Caco-2 (cell line): ENCODE results near the gene TP63. TPM values are rescaled to one million over a fixed set of nuclear protein-coding genes. Genes with fewer than 3 reads are reported as not detected.

Source experiments
- BruUV-seq: library from RNA; stranded (reverse); fragments of 400-500 nt; replicated peaks from 2 replicates; lab custom pipeline; 2021; lab: Mats Ljungman, UMichigan
- CTCF ChIA-PET: fragments of 300-600 bp; sonication (Branson Sonifier 250); formaldehyde crosslinking; loops from one replicate; lab custom pipeline; 2022; ENCODE audit warnings: antibody characterized with exemption; lab: Charles Lee
- POLR2A ChIA-PET: fragments of 300-600 bp; sonication (Branson Sonifier 250); formaldehyde crosslinking; loops from one replicate; lab custom pipeline; 2022; ENCODE audit warnings: antibody characterized with exemption; lab: Charles Lee
- DNase-seq, 2 experiments: peaks; one replicate each; pipeline versions ENCODE4 v3.0.0 to v3.0.0-alpha.2; 2020 to 2022
- H3K27me3 ChIP-seq: replicated peaks from 2 replicates; pipeline ENCODE4 v1.6.0; 2011; ENCODE audit warnings: low read length; ENCODE audit not compliant: control insufficient read depth, insufficient read depth
- H3K36me3 ChIP-seq: 2 replicates; pipeline ENCODE4 v1.5.1; 2011; ENCODE audit warnings: low read length; ENCODE audit not compliant: control insufficient read depth, insufficient read depth
- H3K4me1 ChIP-seq: fragments of 250-450 bp; sonication (Bioruptor Pico); 2 replicates; pipeline ENCODE4 v1.5.1; 2020; ENCODE audit warnings: mild to moderate bottlenecking
- H3K4me3 ChIP-seq: 2 replicates; pipeline ENCODE4 v1.5.1; 2011; ENCODE audit warnings: low read depth, mild to moderate bottlenecking, control low read depth, low read length
- H3K9me3 ChIP-seq: fragments of 250-450 bp; sonication (Bioruptor Pico); 2 replicates; pipeline ENCODE4 v1.5.1; 2020; ENCODE audit warnings: mild to moderate bottlenecking, moderate library complexity
- H3K27ac Mint-ChIP-seq: one replicate; pipeline ENCODE4 v1.8.0; 2022; ENCODE audit warnings: mixed read lengths; ENCODE audit not compliant: unreplicated experiment
- H3K27me3 Mint-ChIP-seq: one replicate; pipeline ENCODE4 v1.8.0; 2022; ENCODE audit warnings: mixed read lengths; ENCODE audit not compliant: insufficient read depth, unreplicated experiment
- H3K36me3 Mint-ChIP-seq: one replicate; pipeline ENCODE4 v1.8.0; 2022; ENCODE audit warnings: mild to moderate bottlenecking, mixed read lengths; ENCODE audit not compliant: insufficient read depth, unreplicated experiment
- H3K4me1 Mint-ChIP-seq: one replicate; pipeline ENCODE4 v1.8.0; 2022; ENCODE audit warnings: low read depth, mixed read lengths; ENCODE audit not compliant: unreplicated experiment
- H3K4me3 Mint-ChIP-seq: one replicate; pipeline ENCODE4 v1.8.0; 2022; ENCODE audit warnings: mild to moderate bottlenecking, moderate library complexity, mixed read lengths; ENCODE audit not compliant: unreplicated experiment
- H3K9me3 Mint-ChIP-seq: one replicate; pipeline ENCODE4 v1.8.0; 2022; ENCODE audit warnings: mixed read lengths; ENCODE audit not compliant: unreplicated experiment
- CTCF ChIP-seq, 2 experiments: fragments of 200-600 bp in 1 of 2; IDR thresholded peaks; 1 replicate in 1 of 2; 2 replicates in 1 of 2; pipeline versions ENCODE4 v1.5.1 to v1.8.0; 2011 to 2022; ENCODE audit warnings: antibody characterized with exemption in 1 of 2, control low read depth in 1 of 2, inconsistent platforms in 1 of 2, low read depth in 1 of 2, low read length in 1 of 2, mild to moderate bottlenecking in 1 of 2, moderate library complexity in 1 of 2; ENCODE audit not compliant: insufficient read depth in 1 of 2, severe bottlenecking in 1 of 2, unreplicated experiment in 1 of 2
- intact Hi-C: fragments of 100-400 bp; cut with micrococcal nuclease; formaldehyde crosslinking; loops from one replicate; pipeline ENCODE4 v1.10.0; 2022; ENCODE audit not compliant: unreplicated experiment
- total RNA-seq: library from RNA; stranded (reverse); gene quantifications from 2 replicates; pipeline ENCODE4 v1.2.3, GENCODE V29; 2022

TP63 gene
- total RNA-seq, 1 experiment from 2014 or later, result 1.2 TPM

GRCh38 chr3:189808246-189809007 is 177.2 kb downstream of the TP63 start:
- no peaks in the 10 kb centered on the region for H3K9me3 Mint-ChIP-seq
- Histone ChIP-seq H3K9me3 (no peaks in the 10 kb centered on the region), H3K36me3 (no peaks in the 10 kb centered on the region), H3K4me3 (no peak overlapping the region), H3K27me3 (no peaks in the 10 kb centered on the region), H3K4me1 (peaks cover 7% of the 10 kb centered on the region)
- BruUV-seq, result no TSS peak
- POLR2A ChIA-PET, result no interaction called here
- no peak overlapping the region for H3K27ac Mint-ChIP-seq
- intact Hi-C loops, result no loop called here
- no peak for TF ChIP-seq CTCF (IDR thresholded peaks at IDR 0.05; ENCODE audit: insufficient read depth in 1 of 2, low read depth in 1 of 2, low read length in 1 of 2, severe bottlenecking in 1 of 2, unreplicated experiment in 1 of 2)
- H3K27me3 Mint-ChIP-seq, result no peaks in the 10 kb centered on the region
- H3K4me3 Mint-ChIP-seq, result no peak overlapping the region
- peaks cover 10% of the 10 kb centered on the region for H3K4me1 Mint-ChIP-seq
- H3K36me3 Mint-ChIP-seq, result no peaks in the 10 kb centered on the region
- no peak for DNase-seq
- CTCF ChIA-PET, result no interaction called here

DNA sequence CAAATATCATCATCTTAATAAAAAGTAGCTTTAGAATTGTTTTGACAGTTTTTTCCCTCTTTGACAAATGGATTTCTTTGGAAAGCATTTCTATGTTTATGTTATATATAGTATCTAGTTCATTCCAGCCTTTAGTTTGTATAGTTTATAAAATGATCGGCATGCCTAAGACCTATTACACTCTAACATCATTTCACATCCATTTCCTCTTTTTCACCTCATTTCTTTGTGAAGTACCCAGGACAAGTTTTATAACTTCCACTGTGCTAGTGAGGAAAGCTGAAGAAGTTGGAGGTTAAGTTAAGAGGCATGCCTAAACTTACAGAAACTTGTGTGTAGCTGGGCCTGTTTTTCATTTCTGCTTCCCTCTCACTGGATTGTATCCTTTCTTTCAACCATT is 178.4 kb downstream of the TP63 start:
- Histone ChIP-seq H3K4me1 (peaks cover 7% of the 10 kb centered on the region), H3K9me3 (no peaks in the 10 kb centered on the region), H3K27me3 (no peaks in the 10 kb centered on the region), H3K36me3 (no peaks in the 10 kb centered on the region), H3K4me3 (no peak overlapping the region)
- Mint-ChIP-seq H3K27ac (no peak overlapping the region), H3K9me3 (no peaks in the 10 kb centered on the region), H3K4me3 (no peak overlapping the region), H3K36me3 (no peaks in the 10 kb centered on the region), H3K27me3 (no peaks in the 10 kb centered on the region), H3K4me1 (peaks cover 10% of the 10 kb centered on the region)
- BruUV-seq, result no TSS peak
- intact Hi-C loops, result no loop called here
- no peak for DNase-seq
- ChIA-PET POLR2A (no interaction called here), CTCF (no interaction called here)
- no peak for TF ChIP-seq CTCF (IDR thresholded peaks at IDR 0.05; ENCODE audit: insufficient read depth in 1 of 2, low read depth in 1 of 2, low read length in 1 of 2, severe bottlenecking in 1 of 2, unreplicated experiment in 1 of 2)

GRCh38 chr3:189812806-189813465 is 181.7 kb downstream of the TP63 start:
- H3K36me3 ChIP-seq, result no peaks in the 10 kb centered on the region
- TF ChIP-seq CTCF (IDR thresholded peaks at IDR 0.05; ENCODE audit: insufficient read depth in 1 of 2, low read depth in 1 of 2, low read length in 1 of 2, severe bottlenecking in 1 of 2, unreplicated experiment in 1 of 2), result no peak
- Mint-ChIP-seq H3K4me3 (no peak overlapping the region), H3K36me3 (no peaks in the 10 kb centered on the region), H3K4me1 (no peaks in the 10 kb centered on the region), H3K9me3 (no peaks in the 10 kb centered on the region), H3K27ac (no peak overlapping the region), H3K27me3 (no peaks in the 10 kb centered on the region)
- BruUV-seq, result no TSS peak
- ChIA-PET CTCF (no interaction called here), POLR2A (no interaction called here)
- DNase-seq, result no peak
- no peaks in the 10 kb centered on the region for H3K4me1 ChIP-seq
- no peaks in the 10 kb centered on the region for H3K27me3 ChIP-seq
- H3K9me3 ChIP-seq, result no peaks in the 10 kb centered on the region
- H3K4me3 ChIP-seq, result no peak overlapping the region
- intact Hi-C loops, result no loop called here
